ENCODE data around the gene CX3CL1.
"Not testable (repeated sequence)": the region's sequence is repeated elsewhere in the genome, so short reads cannot be mapped to it uniquely, and the experiment has no call there.

DNA sequence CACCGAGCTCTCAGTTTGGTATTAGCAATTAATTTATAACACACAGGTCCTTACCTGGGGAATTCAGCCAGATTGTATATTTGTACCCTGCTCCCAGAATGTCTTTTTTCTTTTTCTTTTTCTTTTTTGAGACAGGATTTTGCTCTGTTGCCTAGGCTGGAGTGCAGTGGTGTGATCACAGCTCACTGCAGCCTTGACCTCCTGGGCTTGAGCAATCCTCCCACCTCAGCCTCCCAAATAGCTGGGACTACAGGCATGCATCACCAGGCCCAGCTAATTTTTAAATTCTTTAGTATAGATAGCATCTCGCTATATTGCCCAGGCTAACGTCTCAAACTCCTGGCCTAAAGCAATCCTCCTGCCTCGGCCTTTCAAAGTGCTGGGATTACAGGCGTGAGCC lies 28.2 kb upstream of the CX3CL1 start:
- TF ChIP-seq, protein P1, sequence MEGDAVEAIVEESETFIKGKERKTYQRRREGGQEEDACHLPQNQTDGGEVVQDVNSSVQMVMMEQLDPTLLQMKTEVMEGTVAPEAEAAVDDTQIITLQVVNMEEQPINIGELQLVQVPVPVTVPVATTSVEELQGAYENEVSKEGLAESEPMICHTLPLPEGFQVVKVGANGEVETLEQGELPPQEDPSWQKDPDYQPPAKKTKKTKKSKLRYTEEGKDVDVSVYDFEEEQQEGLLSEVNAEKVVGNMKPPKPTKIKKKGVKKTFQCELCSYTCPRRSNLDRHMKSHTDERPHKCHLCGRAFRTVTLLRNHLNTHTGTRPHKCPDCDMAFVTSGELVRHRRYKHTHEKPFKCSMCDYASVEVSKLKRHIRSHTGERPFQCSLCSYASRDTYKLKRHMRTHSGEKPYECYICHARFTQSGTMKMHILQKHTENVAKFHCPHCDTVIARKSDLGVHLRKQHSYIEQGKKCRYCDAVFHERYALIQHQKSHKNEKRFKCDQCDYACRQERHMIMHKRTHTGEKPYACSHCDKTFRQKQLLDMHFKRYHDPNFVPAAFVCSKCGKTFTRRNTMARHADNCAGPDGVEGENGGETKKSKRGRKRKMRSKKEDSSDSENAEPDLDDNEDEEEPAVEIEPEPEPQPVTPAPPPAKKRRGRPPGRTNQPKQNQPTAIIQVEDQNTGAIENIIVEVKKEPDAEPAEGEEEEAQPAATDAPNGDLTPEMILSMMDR (IDR thresholded peaks at IDR 0.05): not testable (repeated sequence)
- not testable (repeated sequence) for TF ChIP-seq EZH2 (IDR thresholded peaks at IDR 0.05; ENCODE audit: borderline replicate concordance, insufficient read depth, low read depth, low read length, poor library complexity, severe bottlenecking)

Measured in B cell (primary cell).